Vagina (tissue), 2 donors: ENCODE data around the gene S100A7. TPM values are rescaled to one million over a fixed set of nuclear protein-coding genes. Genes with fewer than 3 reads are reported as not detected.
A peak's percentile ranks its signal among the peaks of the same experiment; 100 is the strongest.
"Not testable (repeated sequence)": the region's sequence is repeated elsewhere in the genome, so short reads cannot be mapped to it uniquely, and the experiment has no call there.

Experiments
- DNase-seq, 2 donors: peaks; one replicate each; pipeline ENCODE4 v3.0.0-alpha.2; 2017; ENCODE audit errors: extremely low spot score in 2 of 2
- H3K27ac ChIP-seq: fragments of 200-600 bp; sonication (generic); one replicate; pipeline ENCODE4 v1.5.1; 2019
- H3K27me3 ChIP-seq: fragments of 200-600 bp; sonication (generic); one replicate; pipeline ENCODE4 v1.5.1; 2019
- H3K36me3 ChIP-seq, 2 donors: fragments of 200-600 bp; sonication (generic); one replicate each; pipeline ENCODE4 v1.5.1; 2017 to 2019
- H3K4me1 ChIP-seq: fragments of 200-600 bp; sonication (generic); one replicate; pipeline ENCODE4 v1.5.1; 2019
- H3K4me3 ChIP-seq, 2 donors: fragments of 200-600 bp; sonication (generic); 1 replicate in 1 of 2; 2 replicates in 1 of 2; pipeline ENCODE4 v1.5.1; 2016 to 2019
- H3K9me3 ChIP-seq: fragments of 200-600 bp; sonication (generic); one replicate; pipeline ENCODE4 v1.5.1; 2019
- CTCF ChIP-seq, 3 experiments: fragments of 450-650 bp in 2 of 3; fragments of 200-600 bp in 1 of 3; sonication (generic) in 1 of 3; IDR thresholded peaks; one replicate each; pipeline ENCODE4 v1.5.1; 2017 to 2019; ENCODE audit warnings: antibody characterized with exemption in 3 of 3, mild to moderate bottlenecking in 2 of 3, moderate library complexity in 2 of 3
- POLR2A ChIP-seq, 2 donors: fragments of 450-650 bp; IDR thresholded peaks; one replicate each; pipeline ENCODE4 v1.6.1; 2017; ENCODE audit warnings: antibody characterized with exemption in 2 of 2, mild to moderate bottlenecking in 2 of 2, moderate library complexity in 2 of 2
- POLR2AphosphoS5 ChIP-seq, 2 donors: sonication (generic); formaldehyde crosslinking; IDR thresholded peaks; one replicate each; pipeline ENCODE4 v1.9.0; 2017; ENCODE audit warnings: antibody characterized with exemption in 2 of 2, mild to moderate bottlenecking in 2 of 2, low read depth in 1 of 2; ENCODE audit not compliant: insufficient read depth in 1 of 2
- intact Hi-C: fragments of 100-400 bp; cut with DNase I; formaldehyde crosslinking; loops from one replicate; pipeline ENCODE4 v1.15.1; 2023
- total RNA-seq: library from RNA; depleted of rRNA; stranded (reverse); fragments of >200 nt; gene quantifications from one replicate; pipeline ENCODE4 v1.2.3, GENCODE V29; 2016

The S100A7 gene
- total RNA-seq, 1 donor from 2014 or later: 36.6 TPM

- H3K9me3 ChIP-seq: no peaks in the 10 kb centered on the region
- H3K27ac ChIP-seq: no peak overlapping the region
- H3K27me3 ChIP-seq: no peaks in the 10 kb centered on the region
- H3K4me1 ChIP-seq: no peaks in the 10 kb centered on the region
- no peak overlapping the region for H3K4me3 ChIP-seq
- no peak for TF ChIP-seq POLR2A (IDR thresholded peaks at IDR 0.05)
- no peak for TF ChIP-seq POLR2AphosphoS5 (IDR thresholded peaks at IDR 0.05; ENCODE audit: insufficient read depth in 1 of 2, low read depth in 1 of 2)
- no peak for TF ChIP-seq CTCF (IDR thresholded peaks at IDR 0.05)
- intact Hi-C loops: no loop called here
- H3K36me3 ChIP-seq: no peaks in the 10 kb centered on the region
- peak; percentile 58 to 67 for DNase-seq
Observed at GRCh38 chr1:153428073-153428638, 32.3 kb downstream of the S100A7 start.

GRCh38 chr1:153426809-153427208 is 33.6 kb downstream of the S100A7 start:
- H3K27me3 ChIP-seq: no peaks in the 10 kb centered on the region
- intact Hi-C loops: no loop called here

GRCh38 chr1:153422450-153423068 is 37.9 kb downstream of the S100A7 start:
- Histone ChIP-seq H3K27me3 (no peaks in the 10 kb centered on the region), H3K4me3 (no peak overlapping the region), H3K9me3 (no peaks in the 10 kb centered on the region), H3K27ac (no peak overlapping the region), H3K36me3 (no peaks in the 10 kb centered on the region), H3K4me1 (no peaks in the 10 kb centered on the region)
- intact Hi-C loops: no loop called here
- DNase-seq: no peak
- TF ChIP-seq POLR2AphosphoS5 (IDR thresholded peaks at IDR 0.05; ENCODE audit: insufficient read depth in 1 of 2, low read depth in 1 of 2) (peak in 1 of 2 donors; percentile 36), CTCF (IDR thresholded peaks at IDR 0.05) (no peak)

More at GRCh38 chr1:153426809-153427208, 33.6 kb downstream of the S100A7 start:
- Histone ChIP-seq H3K9me3 (no peaks in the 10 kb centered on the region), H3K4me1 (no peaks in the 10 kb centered on the region), H3K4me3 (no peak overlapping the region), H3K27ac (no peak overlapping the region), H3K36me3 (no peaks in the 10 kb centered on the region)
- peak in 1 of 2 donors; percentile 74 for DNase-seq
- TF ChIP-seq POLR2AphosphoS5 (IDR thresholded peaks at IDR 0.05; ENCODE audit: insufficient read depth in 1 of 2, low read depth in 1 of 2): no peak

GRCh38 chr1:153420306-153420705 is 40.1 kb downstream of the S100A7 start:
- intact Hi-C loops: no loop called here
- no peak overlapping the region for H3K27ac ChIP-seq
- no peak for DNase-seq
- H3K4me1 ChIP-seq: no peaks in the 10 kb centered on the region
- no peaks in the 10 kb centered on the region for H3K27me3 ChIP-seq
- TF ChIP-seq CTCF (IDR thresholded peaks at IDR 0.05) (no peak), POLR2AphosphoS5 (IDR thresholded peaks at IDR 0.05; ENCODE audit: insufficient read depth in 1 of 2, low read depth in 1 of 2) (no peak), POLR2A (IDR thresholded peaks at IDR 0.05) (no peak)
- H3K4me3 ChIP-seq: no peak overlapping the region
- H3K36me3 ChIP-seq: no peaks in the 10 kb centered on the region
- no peaks in the 10 kb centered on the region for H3K9me3 ChIP-seq

- H3K4me3 ChIP-seq, H3K36me3 ChIP-seq, H3K27me3 ChIP-seq, H3K4me1 ChIP-seq, H3K9me3 ChIP-seq, H3K27ac ChIP-seq, intact Hi-C loops: not testable (repeated sequence)
- peak in 1 of 2 donors; percentile 52 for DNase-seq
Observed at GRCh38 chr1:153419436-153419793, 41.0 kb downstream of the S100A7 start.

- DNase-seq: peak in 1 of 2 donors; percentile 64
- H3K4me3 ChIP-seq, H3K27ac ChIP-seq, H3K36me3 ChIP-seq, intact Hi-C loops, H3K4me1 ChIP-seq, H3K9me3 ChIP-seq, H3K27me3 ChIP-seq: not testable (repeated sequence)
Observed at GRCh38 chr1:153418758-153419435, 41.6 kb downstream of the S100A7 start.
